ENCODE measurements around the gene WDR5.

The WDR5 gene

GRCh38 chr9:134189145-134189469 is 53.2 kb downstream of the WDR5 start:
- no peak overlapping the region for H3K4me3 ChIP-seq (ENCODE audit: low read depth, low read length)
- TF ChIP-seq CTCF (IDR thresholded peaks at IDR 0.05; ENCODE audit: borderline replicate concordance, insufficient read depth, low read depth, low read length): no peak

- no peak overlapping the region for H3K4me3 ChIP-seq (ENCODE audit: low read depth, low read length)
These were observed 53.8 kb downstream of the WDR5 start for GRCh38 chr9:134189470-134190231.

GRCh38 chr9:134190232-134191121 is 54.6 kb downstream of the WDR5 start:
- H3K4me3 ChIP-seq (ENCODE audit: low read depth, low read length): no peak overlapping the region
- no peak for TF ChIP-seq CTCF (IDR thresholded peaks at IDR 0.05; ENCODE audit: borderline replicate concordance, insufficient read depth, low read depth, low read length)

More at GRCh38 chr9:134189470-134190231, 53.8 kb downstream of the WDR5 start:
- TF ChIP-seq CTCF (IDR thresholded peaks at IDR 0.05; ENCODE audit: borderline replicate concordance, insufficient read depth, low read depth, low read length): no peak

GRCh38 chr9:134191455-134192209 is 55.8 kb downstream of the WDR5 start:
- TF ChIP-seq CTCF (IDR thresholded peaks at IDR 0.05; ENCODE audit: borderline replicate concordance, insufficient read depth, low read depth, low read length): no peak
- no peak overlapping the region for H3K4me3 ChIP-seq (ENCODE audit: low read depth, low read length)

- no peak for TF ChIP-seq CTCF (IDR thresholded peaks at IDR 0.05; ENCODE audit: borderline replicate concordance, insufficient read depth, low read depth, low read length)
These were observed 56.5 kb downstream of the WDR5 start for GRCh38 chr9:134192311-134192950.

GRCh38 chr9:134192951-134193731 is 57.3 kb downstream of the WDR5 start:
- no peak overlapping the region for H3K4me3 ChIP-seq (ENCODE audit: low read depth, low read length)
- no peak for TF ChIP-seq CTCF (IDR thresholded peaks at IDR 0.05; ENCODE audit: borderline replicate concordance, insufficient read depth, low read depth, low read length)

More at GRCh38 chr9:134192311-134192950, 56.5 kb downstream of the WDR5 start:
- no peak overlapping the region for H3K4me3 ChIP-seq (ENCODE audit: low read depth, low read length)
